ENCODE results near the gene IL10.
"Not testable (repeated sequence)": the region's sequence is repeated elsewhere in the genome, so short reads cannot be mapped to it uniquely, and the experiment has no call there.

DNA sequence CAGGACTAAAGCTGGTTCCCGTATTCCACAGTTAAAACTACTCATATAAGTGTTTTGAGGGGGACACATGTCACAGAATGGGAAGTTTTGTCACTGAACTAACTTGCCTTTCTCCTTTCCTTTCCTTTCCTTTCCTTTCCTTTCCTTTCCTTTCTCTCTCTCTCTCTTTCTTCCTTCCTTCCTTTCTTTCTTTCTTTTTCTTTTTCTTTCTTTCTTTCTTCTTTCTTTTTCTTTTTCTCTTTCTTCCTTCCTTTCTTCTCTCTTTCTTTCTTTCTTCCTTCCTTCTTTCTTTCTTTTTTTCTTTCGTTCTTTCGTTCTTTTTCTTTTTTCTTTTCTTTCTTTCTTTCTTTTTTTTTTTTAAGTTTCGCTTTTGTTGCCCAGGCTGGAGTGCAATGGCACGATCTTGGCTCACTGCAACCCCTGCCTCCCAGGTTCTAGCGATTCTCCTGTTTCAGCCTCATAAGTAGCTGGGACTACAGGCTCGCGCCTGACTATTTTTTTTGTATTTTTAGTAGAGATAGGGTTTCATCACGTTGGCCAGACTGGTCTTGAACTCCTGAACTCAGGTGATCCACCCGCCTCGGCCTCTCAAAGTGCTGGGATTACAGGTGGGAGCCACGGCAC lies 9.4 kb downstream of the IL10 start:
- TF ChIP-seq, protein P1, sequence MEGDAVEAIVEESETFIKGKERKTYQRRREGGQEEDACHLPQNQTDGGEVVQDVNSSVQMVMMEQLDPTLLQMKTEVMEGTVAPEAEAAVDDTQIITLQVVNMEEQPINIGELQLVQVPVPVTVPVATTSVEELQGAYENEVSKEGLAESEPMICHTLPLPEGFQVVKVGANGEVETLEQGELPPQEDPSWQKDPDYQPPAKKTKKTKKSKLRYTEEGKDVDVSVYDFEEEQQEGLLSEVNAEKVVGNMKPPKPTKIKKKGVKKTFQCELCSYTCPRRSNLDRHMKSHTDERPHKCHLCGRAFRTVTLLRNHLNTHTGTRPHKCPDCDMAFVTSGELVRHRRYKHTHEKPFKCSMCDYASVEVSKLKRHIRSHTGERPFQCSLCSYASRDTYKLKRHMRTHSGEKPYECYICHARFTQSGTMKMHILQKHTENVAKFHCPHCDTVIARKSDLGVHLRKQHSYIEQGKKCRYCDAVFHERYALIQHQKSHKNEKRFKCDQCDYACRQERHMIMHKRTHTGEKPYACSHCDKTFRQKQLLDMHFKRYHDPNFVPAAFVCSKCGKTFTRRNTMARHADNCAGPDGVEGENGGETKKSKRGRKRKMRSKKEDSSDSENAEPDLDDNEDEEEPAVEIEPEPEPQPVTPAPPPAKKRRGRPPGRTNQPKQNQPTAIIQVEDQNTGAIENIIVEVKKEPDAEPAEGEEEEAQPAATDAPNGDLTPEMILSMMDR (conservative IDR thresholded peaks at IDR 0.05; ENCODE audit: low read length), result not testable (repeated sequence)
- not testable (repeated sequence) for TF ChIP-seq EZH2phosphoT487 (IDR thresholded peaks at IDR 0.05; ENCODE audit: borderline replicate concordance, low read depth, low read length)
